GM12891 (cell line): ENCODE data around the gene HOXB13.
"Not testable (repeated sequence)": the region's sequence is repeated elsewhere in the genome, so short reads cannot be mapped to it uniquely, and the experiment has no call there.

ENCODE experiments used
- DNase-seq: peaks from one replicate; pipeline ENCODE4 v3.0.0; 2011; ENCODE audit warnings: low spot score; ENCODE audit not compliant: insufficient read length
- FAIRE-seq: peaks from 2 replicates; lab custom pipeline; 2011; peaks lifted over from hg19 to GRCh38; lab: Jason Lieb, UNC
- PAX5 ChIP-seq: IDR thresholded peaks from 2 replicates; pipeline ENCODE4 v1.6.1; 2011; ENCODE audit warnings: low read length, moderate library complexity, mild to moderate bottlenecking; ENCODE audit not compliant: insufficient read depth, severe bottlenecking
- POLR2A ChIP-seq: IDR thresholded peaks from 2 replicates; pipeline ENCODE4 v1.6.1; 2011; ENCODE audit warnings: low read depth, low read length, control low read depth
- POLR2AphosphoS5 ChIP-seq: IDR thresholded peaks from 2 replicates; pipeline ENCODE4 v1.6.1; 2011; ENCODE audit warnings: low read depth, low read length, control low read depth
- POU2F2 ChIP-seq: IDR thresholded peaks from 2 replicates; pipeline ENCODE4 v1.6.1; 2011; ENCODE audit warnings: low read depth, mild to moderate bottlenecking, control low read depth, low read length, moderate library complexity
- SPI1 ChIP-seq: IDR thresholded peaks from 2 replicates; pipeline ENCODE4 v1.6.1; 2011; ENCODE audit warnings: low read depth, low read length, control low read depth
- TAF1 ChIP-seq: IDR thresholded peaks from 2 replicates; pipeline ENCODE4 v1.6.1; 2011; ENCODE audit warnings: low read depth, low read length, control low read depth

The HOXB13 gene

GRCh38 chr17:48722201-48722907, 6.2 kb downstream of the HOXB13 start, which contains the start of gene PRAC1:
TSS of gene PRAC1 (minus strand) at chr17:48722518. CDS start at chr17:48722392, 126 bp downstream.
- no peak for FAIRE-seq

DNA sequence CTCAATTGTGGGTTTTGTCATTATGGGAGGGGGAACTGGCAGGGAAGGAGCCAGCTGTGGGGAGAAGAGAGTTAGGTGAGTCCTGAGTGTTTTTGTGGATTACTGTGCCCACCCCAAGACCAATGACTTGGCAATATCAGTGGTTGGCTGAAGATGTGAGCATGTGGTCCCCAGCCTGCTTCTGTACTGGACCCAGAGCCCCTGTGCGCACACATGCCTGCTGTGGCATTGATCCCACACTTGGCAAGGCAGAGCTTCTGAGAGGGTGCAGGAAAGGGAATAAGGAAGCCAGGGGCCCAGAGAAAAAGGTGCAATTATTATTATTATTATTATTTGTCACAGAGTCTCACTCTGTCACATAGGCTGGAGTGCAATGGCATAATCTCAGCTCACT, 7.5 kb downstream of the HOXB13 start:
- FAIRE-seq = no peak
- DNase-seq = no peak
- no peak for TF ChIP-seq POLR2AphosphoS5
- no peak for TF ChIP-seq POU2F2
- no peak for TF ChIP-seq POLR2A
- no peak for TF ChIP-seq TAF1
- no peak for TF ChIP-seq PAX5
- TF ChIP-seq SPI1 = no peak

More at GRCh38 chr17:48722201-48722907, 6.2 kb downstream of the HOXB13 start, which contains the start of gene PRAC1:
- TF ChIP-seq POLR2AphosphoS5 (no peak), POLR2A (no peak), POU2F2 (no peak), SPI1 (no peak), TAF1 (no peak), PAX5 (no peak)
- DNase-seq = no peak

- DNase-seq = no peak
- TF ChIP-seq POLR2AphosphoS5 (no peak), TAF1 (no peak), PAX5 (no peak), POU2F2 (no peak), POLR2A (no peak), SPI1 (no peak)
- FAIRE-seq = no peak
These were observed 8.1 kb downstream of the HOXB13 start for GRCh38 chr17:48720266-48721008.

- no peak for TF ChIP-seq PAX5
- no peak for TF ChIP-seq POLR2AphosphoS5
- TF ChIP-seq POU2F2 = no peak
- no peak for TF ChIP-seq POLR2A
- no peak for TF ChIP-seq SPI1
- no peak for TF ChIP-seq TAF1
- DNase-seq = no peak
- no peak for FAIRE-seq
These were observed 8.8 kb downstream of the HOXB13 start for GRCh38 chr17:48719642-48720265.

DNA sequence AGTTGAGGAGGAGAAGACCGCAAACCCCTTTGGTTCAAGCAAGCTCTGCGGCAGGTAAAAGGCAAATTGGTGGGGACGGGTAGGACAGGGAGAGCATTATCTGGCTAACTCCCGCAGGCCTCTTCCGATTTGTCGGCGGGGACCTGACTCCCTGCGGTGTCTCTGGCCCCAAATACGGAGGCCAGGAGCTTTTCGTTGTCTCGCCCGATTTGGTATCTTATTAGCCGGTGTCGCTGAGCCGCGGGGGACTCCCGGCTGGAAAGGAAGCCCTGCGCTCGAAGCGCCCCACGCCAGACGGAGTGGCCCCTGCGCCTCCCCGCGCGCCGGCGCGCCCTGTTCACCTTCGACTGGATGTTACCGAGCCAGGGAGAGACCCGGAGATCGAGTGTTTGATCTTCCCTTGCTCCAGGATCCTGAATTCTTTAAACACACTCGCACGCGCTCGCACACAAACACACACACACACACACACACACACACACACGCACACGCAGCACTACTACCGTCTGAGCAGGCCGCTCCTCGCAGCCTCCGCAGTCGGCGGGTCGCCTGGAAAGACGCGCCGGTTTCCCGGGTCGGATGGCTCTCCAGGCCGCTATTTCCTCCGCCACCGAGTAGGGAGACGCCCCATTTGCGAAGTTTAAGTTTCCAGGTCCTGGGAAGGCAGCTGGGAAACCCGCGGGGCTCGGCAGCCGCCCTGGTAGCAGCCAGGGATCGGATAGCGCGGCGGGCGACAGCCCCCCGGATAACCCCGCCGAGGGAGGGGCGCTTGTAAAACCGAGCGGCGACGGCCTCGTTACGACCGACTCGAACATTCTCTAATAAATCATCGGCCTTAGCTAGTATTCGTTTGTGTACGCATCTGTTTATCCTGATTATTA, 9.5 kb downstream of the HOXB13 start:
- DNase-seq = no peak
- FAIRE-seq = no peak
- TF ChIP-seq POU2F2 (no peak), POLR2A (no peak), SPI1 (no peak), TAF1 (no peak), POLR2AphosphoS5 (no peak), PAX5 (no peak)

- no peak for DNase-seq
- TF ChIP-seq POU2F2 = no peak
- TF ChIP-seq POLR2AphosphoS5 = no peak
- TF ChIP-seq POLR2A = no peak
- no peak for TF ChIP-seq PAX5
- FAIRE-seq = no peak
These were observed 10.3 kb downstream of the HOXB13 start for GRCh38 chr17:48718227-48718760.

DNA sequence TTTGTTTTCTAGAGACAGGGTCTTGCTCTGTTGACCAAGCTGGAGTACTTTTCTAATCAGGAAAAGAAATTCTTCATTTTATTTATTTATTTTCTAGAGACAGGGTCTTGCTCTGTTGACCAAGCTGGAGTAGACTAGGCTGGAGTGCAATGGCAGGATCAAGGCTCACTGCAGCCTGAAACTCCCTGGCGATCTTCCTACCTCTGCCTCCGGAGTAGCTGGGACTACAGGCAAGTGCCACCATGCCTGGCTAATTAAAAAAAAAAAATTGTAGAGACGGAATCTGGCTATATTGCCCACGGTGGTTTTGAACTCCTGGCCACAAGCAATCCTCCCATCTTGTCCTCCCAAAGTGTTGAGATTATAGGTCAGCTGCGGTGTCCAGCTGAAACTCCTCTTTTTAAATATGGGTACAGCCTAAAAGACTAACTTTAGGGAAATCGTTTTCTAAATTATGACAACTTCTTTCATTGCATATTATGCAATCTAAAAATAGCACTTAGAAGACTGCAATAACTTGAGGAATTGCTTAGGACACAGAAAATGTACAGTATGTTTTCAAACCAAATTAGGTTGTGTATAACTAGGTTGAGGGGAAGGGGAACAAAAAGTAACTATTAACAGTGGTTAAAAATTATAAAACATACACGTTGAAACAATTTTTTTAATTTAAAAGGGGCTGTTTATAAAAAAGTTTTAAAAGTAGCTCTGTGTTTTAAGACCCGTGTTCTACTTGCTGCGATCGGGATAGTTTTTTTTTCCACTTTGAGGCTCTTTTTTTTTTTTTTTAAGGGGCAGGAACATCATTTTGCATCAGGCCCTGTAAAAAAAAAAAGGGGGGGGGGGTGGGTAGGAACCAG, 11.0 kb downstream of the HOXB13 start:
- DNase-seq (no peak), FAIRE-seq (no peak)
- TF ChIP-seq PAX5 (no peak), POLR2A (no peak), POU2F2 (no peak), SPI1 (no peak), TAF1 (no peak), POLR2AphosphoS5 (no peak)

DNA sequence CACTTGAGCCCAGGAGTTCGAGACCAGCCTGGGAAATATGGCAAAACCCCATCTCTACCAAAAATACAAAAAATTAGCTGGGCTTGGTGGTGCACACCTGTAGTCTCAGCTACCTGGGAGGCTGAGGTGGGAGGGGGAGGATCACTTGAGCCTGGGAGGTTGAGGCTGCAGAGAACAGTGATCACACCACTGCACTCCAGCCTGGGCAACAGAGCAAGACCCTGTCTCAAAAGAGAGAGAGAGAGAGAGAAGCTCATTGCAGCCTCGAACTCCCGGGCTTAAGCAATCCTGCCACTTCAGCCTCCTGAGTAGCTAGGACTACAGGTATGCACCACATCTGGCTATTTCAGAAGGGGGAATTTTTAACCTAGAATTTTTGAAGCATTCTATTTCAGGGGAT, 12.0 kb downstream of the HOXB13 start:
- not testable (repeated sequence) for DNase-seq, FAIRE-seq
